Bronchial epithelial cell (primary cell): ENCODE results near the gene MAGI2. TPM values are rescaled to one million over a fixed set of nuclear protein-coding genes. Genes with fewer than 3 reads are reported as not detected.

Source experiments
- DNase-seq: peaks from one replicate; pipeline ENCODE4 v3.0.0-alpha.2; 2010; ENCODE audit warnings: low read depth
- FAIRE-seq: peaks from 2 replicates; lab custom pipeline; 2011; peaks lifted over from hg19 to GRCh38; lab: Jason Lieb, UNC
- H3K27me3 ChIP-seq: 2 replicates; pipeline ENCODE4 v1.5.1; 2011; ENCODE audit warnings: low read length; ENCODE audit not compliant: control insufficient read depth, insufficient read depth
- H3K36me3 ChIP-seq: 2 replicates; pipeline ENCODE4 v1.5.1; 2011; ENCODE audit warnings: low read length; ENCODE audit not compliant: control insufficient read depth, insufficient read depth
- H3K4me3 ChIP-seq: 2 replicates; pipeline ENCODE4 v1.5.1; 2011; ENCODE audit warnings: mild to moderate bottlenecking, low read depth, low read length, control low read depth
- CTCF ChIP-seq: IDR thresholded peaks from 2 replicates; pipeline ENCODE4 v1.5.1; 2011; ENCODE audit warnings: mild to moderate bottlenecking, moderate library complexity, low read length, control low read depth, inconsistent platforms; ENCODE audit not compliant: insufficient read depth, severe bottlenecking
- total RNA-seq: library from RNA; depleted of rRNA; stranded (reverse); fragments of >200 nt; gene quantifications from 2 replicates; pipeline ENCODE4 v1.2.1, GENCODE V29; 2014

The MAGI2 gene
- total RNA-seq, 1 donor from 2014 or later: 2.6 TPM

GRCh38 chr7:78967046-78967445, 486.4 kb downstream of the MAGI2 start:
- no peaks in the 10 kb centered on the region for H3K27me3 ChIP-seq
- FAIRE-seq: no peak
- TF ChIP-seq CTCF: no peak
- H3K36me3 ChIP-seq: no peaks in the 10 kb centered on the region
- DNase-seq: no peak
- H3K4me3 ChIP-seq: no peak overlapping the region

- H3K36me3 ChIP-seq: no peaks in the 10 kb centered on the region
- FAIRE-seq: no peak
- H3K27me3 ChIP-seq: no peaks in the 10 kb centered on the region
- H3K4me3 ChIP-seq: no peak overlapping the region
- TF ChIP-seq CTCF: no peak
- DNase-seq: peak; percentile 56
Observed at GRCh38 chr7:78959477-78959876, 494.0 kb downstream of the MAGI2 start.

GRCh38 chr7:78955329-78955728, 498.1 kb downstream of the MAGI2 start:
- H3K4me3 ChIP-seq: no peak overlapping the region
- H3K27me3 ChIP-seq: no peaks in the 10 kb centered on the region
- no peaks in the 10 kb centered on the region for H3K36me3 ChIP-seq
- TF ChIP-seq CTCF: no peak
- no peak for DNase-seq
- no peak for FAIRE-seq

- no peaks in the 10 kb centered on the region for H3K36me3 ChIP-seq
- H3K4me3 ChIP-seq: no peak overlapping the region
- H3K27me3 ChIP-seq: no peaks in the 10 kb centered on the region
- TF ChIP-seq CTCF: no peak
- FAIRE-seq: no peak
- no peak for DNase-seq
Observed at GRCh38 chr7:78953726-78954363, 499.6 kb downstream of the MAGI2 start.

GRCh38 chr7:78953090-78953489, 500.4 kb downstream of the MAGI2 start:
- H3K4me3 ChIP-seq: no peak overlapping the region

More at GRCh38 chr7:78953090-78953489, 500.4 kb downstream of the MAGI2 start:
- no peaks in the 10 kb centered on the region for H3K27me3 ChIP-seq
- FAIRE-seq (no peak), DNase-seq (no peak)
- TF ChIP-seq CTCF: no peak
- H3K36me3 ChIP-seq: no peaks in the 10 kb centered on the region
